Measurements from ENCODE around the gene SNRNP40.

DNA sequence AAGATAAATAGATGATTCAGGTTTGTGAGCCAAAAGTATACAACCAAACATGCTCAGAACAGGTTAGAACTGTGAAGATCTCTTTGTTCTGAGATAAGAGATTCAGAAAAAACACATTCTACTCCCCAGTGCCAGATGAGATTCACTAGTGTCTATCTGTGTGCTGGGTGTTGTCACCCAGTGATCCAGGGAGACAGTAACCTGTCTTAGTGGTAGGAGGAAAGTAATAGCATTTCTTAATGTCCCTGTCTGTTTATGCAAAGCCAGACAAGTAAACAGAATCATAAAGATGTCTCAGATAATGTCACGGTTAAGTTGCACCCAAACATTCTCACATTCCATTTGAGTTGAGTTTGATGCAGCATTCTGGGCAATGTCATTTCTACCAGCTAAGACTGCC lies 38.0 kb downstream of the SNRNP40 start:
- TF ChIP-seq GATA2 (IDR thresholded peaks at IDR 0.05; ENCODE audit: low read depth, low read length) (no peak), GATA3 (IDR thresholded peaks at IDR 0.05; ENCODE audit: low read depth, low read length) (no peak)

Data from SH-SY5Y (cell line).